Neuronal stem cell (in vitro differentiated cells): Measurements from ENCODE around the gene MAP3K15.
A peak's percentile ranks its signal among the peaks of the same experiment; 100 is the strongest.
"Not testable (repeated sequence)": the region's sequence is repeated elsewhere in the genome, so short reads cannot be mapped to it uniquely, and the experiment has no call there.

ENCODE experiments used
- DNase-seq: peaks from one replicate; pipeline ENCODE4 v3.0.0-alpha.2; 2013; ENCODE audit warnings: low spot score
- H2AFZ ChIP-seq: one replicate; pipeline ENCODE4 v1.6.1; 2013; ENCODE audit warnings: mild to moderate bottlenecking, low read length, inconsistent platforms
- H2AK5ac ChIP-seq: 2 replicates; pipeline ENCODE4 v1.6.1; 2013; ENCODE audit warnings: low read depth, mild to moderate bottlenecking, inconsistent platforms, low read length, moderate library complexity, mixed read lengths
- H2BK120ac ChIP-seq: 2 replicates; pipeline ENCODE4 v1.6.1; 2013; ENCODE audit warnings: low read depth, mild to moderate bottlenecking, inconsistent platforms, low read length, moderate library complexity, mixed read lengths
- H2BK12ac ChIP-seq: one replicate; pipeline ENCODE4 v1.6.1; 2013; ENCODE audit warnings: low read length, inconsistent platforms
- H2BK15ac ChIP-seq: 2 replicates; pipeline ENCODE4 v1.6.1; 2013; ENCODE audit warnings: mild to moderate bottlenecking, low read length, inconsistent platforms, mixed read lengths
- H2BK5ac ChIP-seq: one replicate; pipeline ENCODE4 v1.6.1; 2013; ENCODE audit warnings: inconsistent platforms, mild to moderate bottlenecking, low read length, moderate library complexity
- H3K14ac ChIP-seq: one replicate; pipeline ENCODE4 v1.6.1; 2013; ENCODE audit warnings: low read length, inconsistent platforms
- H3K18ac ChIP-seq: 2 replicates; pipeline ENCODE4 v1.6.1; 2013; ENCODE audit warnings: low read length, inconsistent platforms
- H3K23ac ChIP-seq: 2 replicates; pipeline ENCODE4 v1.6.1; 2013; ENCODE audit warnings: low read depth, mild to moderate bottlenecking, mixed read lengths, low read length, inconsistent platforms; ENCODE audit not compliant: poor library complexity
- H3K27ac ChIP-seq: replicated peaks from 3 replicates; pipeline ENCODE4 v1.5.1; 2013; ENCODE audit warnings: low read length, inconsistent platforms
- H3K27me3 ChIP-seq, 3 experiments: 2 replicates each; pipeline ENCODE4 v1.6.1; 2013; ENCODE audit warnings: low read length in 3 of 3, mild to moderate bottlenecking in 2 of 3, inconsistent platforms in 1 of 3, low read depth in 1 of 3, mixed read lengths in 1 of 3, moderate library complexity in 1 of 3; ENCODE audit not compliant: control insufficient read depth in 3 of 3, insufficient read depth in 3 of 3
- H3K36me3 ChIP-seq, 2 donors: replicated peaks in 1 of 2; 2 replicates each; pipeline ENCODE4 v1.6.1; 2013; ENCODE audit warnings: low read length in 2 of 2; ENCODE audit not compliant: control insufficient read depth in 2 of 2, insufficient read depth in 2 of 2
- H3K4ac ChIP-seq: 2 replicates; pipeline ENCODE4 v1.6.1; 2013; ENCODE audit warnings: inconsistent platforms, mild to moderate bottlenecking, low read length, moderate library complexity
- H3K4me1 ChIP-seq, 2 donors: 1 replicate in 1 of 2; 2 replicates in 1 of 2; pipeline ENCODE4 v1.6.1; 2013; ENCODE audit warnings: low read length in 2 of 2, low read depth in 1 of 2; ENCODE audit not compliant: control insufficient read depth in 2 of 2, insufficient read depth in 1 of 2
- H3K4me2 ChIP-seq: one replicate; pipeline ENCODE4 v1.6.1; 2013; ENCODE audit warnings: mild to moderate bottlenecking, low read length, inconsistent platforms; ENCODE audit not compliant: insufficient read depth, poor library complexity, severe bottlenecking
- H3K4me3 ChIP-seq, 2 donors: 2 replicates each; pipeline ENCODE4 v1.5.1; 2013; ENCODE audit warnings: low read length in 2 of 2, mild to moderate bottlenecking in 2 of 2, inconsistent platforms in 1 of 2, moderate library complexity in 1 of 2
- H3K79me1 ChIP-seq: one replicate; pipeline ENCODE4 v1.6.1; 2013; ENCODE audit warnings: low read depth, mild to moderate bottlenecking, inconsistent platforms, low read length, moderate library complexity
- H3K9ac ChIP-seq: one replicate; pipeline ENCODE4 v1.6.1; 2013; ENCODE audit warnings: mild to moderate bottlenecking, low read depth, low read length, inconsistent platforms; ENCODE audit not compliant: poor library complexity
- H3K9me3 ChIP-seq, 2 donors: replicated peaks in 1 of 2; 2 replicates each; pipeline versions ENCODE3 to v1.6.1; 2013; ENCODE audit warnings: low read length in 2 of 2, mild to moderate bottlenecking in 2 of 2, inconsistent platforms in 1 of 2, low read depth in 1 of 2, mixed read lengths in 1 of 2, moderate library complexity in 1 of 2; ENCODE audit not compliant: control insufficient read depth in 2 of 2, insufficient read depth in 1 of 2
- H4K8ac ChIP-seq: one replicate; pipeline ENCODE4 v1.6.1; 2013; ENCODE audit warnings: low read depth, mild to moderate bottlenecking, inconsistent platforms, low read length, moderate library complexity
- H4K91ac ChIP-seq: one replicate; pipeline ENCODE4 v1.6.1; 2013; ENCODE audit warnings: low read length, low read depth, mild to moderate bottlenecking, inconsistent platforms; ENCODE audit not compliant: poor library complexity
- WGBS, 2 donors: extraction: QIAGEN DNeasy Blood & Tissue Kit; methylation state at CpG; one replicate each; pipeline ENCODE4 v1.1.7; 2013; ENCODE audit warnings: missing lambda C conversion rate in 2 of 2, mixed read lengths in 1 of 2; ENCODE audit not compliant: insufficient read length in 2 of 2, insufficient replicate concordance in 1 of 2; ENCODE audit errors: extremely low coverage in 2 of 2; 5-methylcytosine and 5-hydroxymethylcytosine counted together

Gene MAP3K15

GRCh38 chrX:19512961-19513360 is 2.3 kb downstream of the MAP3K15 start:
- H3K4me3 ChIP-seq: no peak overlapping the region
- no peak overlapping the region for H2BK15ac ChIP-seq
- no peak overlapping the region for H3K18ac ChIP-seq
- no peak overlapping the region for H3K27ac ChIP-seq
- H2AFZ ChIP-seq: peak overlapping the region; percentile 29
- no peak overlapping the region for H3K4ac ChIP-seq
- H3K23ac ChIP-seq: no peak overlapping the region
- H4K91ac ChIP-seq: no peak overlapping the region
- H3K9me3 ChIP-seq: no peaks in the 10 kb centered on the region
- H2BK12ac ChIP-seq: no peak overlapping the region
- DNase-seq: no peak
- no peak overlapping the region for H4K8ac ChIP-seq
- peaks cover 0 to 14% (median 5%) of the 10 kb centered on the region in 3 experiments for H3K27me3 ChIP-seq
- H2BK120ac ChIP-seq: no peak overlapping the region
- no peaks in the 10 kb centered on the region for H3K4me1 ChIP-seq
- no peaks in the 10 kb centered on the region for H3K36me3 ChIP-seq
- H3K14ac ChIP-seq: no peak overlapping the region
- no peak overlapping the region for H3K9ac ChIP-seq
- no peak overlapping the region for H3K4me2 ChIP-seq
- H3K79me1 ChIP-seq: no peaks in the 10 kb centered on the region
- H2AK5ac ChIP-seq: no peak overlapping the region
- no peak overlapping the region for H2BK5ac ChIP-seq
- WGBS, 2 donors: no CpG with 5 or more reads among the region's 9 CpGs

- Histone ChIP-seq H3K18ac (no peak overlapping the region), H4K8ac (no peak overlapping the region), H2BK120ac (no peak overlapping the region), H3K4me1 (no peaks in the 10 kb centered on the region), H3K79me1 (no peaks in the 10 kb centered on the region), H3K23ac (no peak overlapping the region), H3K4me2 (no peak overlapping the region), H2AK5ac (no peak overlapping the region), H3K27ac (no peak overlapping the region), H2BK12ac (no peak overlapping the region), H3K4ac (no peak overlapping the region), H2AFZ (no peak overlapping the region), H2BK15ac (no peak overlapping the region), H3K14ac (no peak overlapping the region), H4K91ac (no peak overlapping the region), H3K36me3 (no peaks in the 10 kb centered on the region), H3K4me3 (no peak overlapping the region), H3K9me3 (no peaks in the 10 kb centered on the region), H3K27me3 (peaks cover 0 to 14% (median 5%) of the 10 kb centered on the region in 3 experiments), H3K9ac (no peak overlapping the region), H2BK5ac (no peak overlapping the region)
- DNase-seq: no peak
- no CpG with 5 or more reads among the region's 8 CpGs for WGBS, 2 donors
Measured at GRCh38 chrX:19512359-19512758, 2.9 kb downstream of the MAP3K15 start.

GRCh38 chrX:19511796-19512195 is 3.5 kb downstream of the MAP3K15 start:
- H3K9me3 ChIP-seq, H3K79me1 ChIP-seq, H3K14ac ChIP-seq, H3K18ac ChIP-seq, H3K4me1 ChIP-seq, H2BK120ac ChIP-seq, H2BK5ac ChIP-seq, H3K4me2 ChIP-seq, H2BK15ac ChIP-seq, H3K9ac ChIP-seq, H4K91ac ChIP-seq, H3K36me3 ChIP-seq, H3K27ac ChIP-seq, H2AFZ ChIP-seq, H2BK12ac ChIP-seq, H3K4ac ChIP-seq, H4K8ac ChIP-seq, H2AK5ac ChIP-seq, H3K4me3 ChIP-seq, DNase-seq, H3K23ac ChIP-seq: not testable (repeated sequence)
- H3K27me3 ChIP-seq: peaks cover 0 to 14% (median 5%) of the 10 kb centered on the region in 3 experiments

- H3K4me1 ChIP-seq: no peaks in the 10 kb centered on the region
- WGBS, 2 donors: no CpG with 5 or more reads among the region's 7 CpGs
- H4K91ac ChIP-seq: no peak overlapping the region
- no peak overlapping the region for H3K18ac ChIP-seq
- no peak overlapping the region for H2AK5ac ChIP-seq
- no peaks in the 10 kb centered on the region for H3K9me3 ChIP-seq
- H2BK120ac ChIP-seq: no peak overlapping the region
- H3K9ac ChIP-seq: no peak overlapping the region
- no peaks in the 10 kb centered on the region for H3K36me3 ChIP-seq
- H3K79me1 ChIP-seq: no peaks in the 10 kb centered on the region
- H3K4me2 ChIP-seq: no peak overlapping the region
- H4K8ac ChIP-seq: no peak overlapping the region
- no peak overlapping the region for H2AFZ ChIP-seq
- H3K27ac ChIP-seq: no peak overlapping the region
- no peak overlapping the region for H3K14ac ChIP-seq
- H3K23ac ChIP-seq: no peak overlapping the region
- no peak overlapping the region for H2BK5ac ChIP-seq
- H3K4ac ChIP-seq: no peak overlapping the region
- DNase-seq: no peak
- H2BK12ac ChIP-seq: no peak overlapping the region
- no peak overlapping the region for H2BK15ac ChIP-seq
- H3K4me3 ChIP-seq: no peak overlapping the region
- H3K27me3 ChIP-seq: peaks cover 0 to 2% (median 0%) of the 10 kb centered on the region in 3 experiments
Measured at GRCh38 chrX:19496711-19497110, 18.6 kb downstream of the MAP3K15 start.
